ENCODE results near the gene RBMS3.
"Not testable (repeated sequence)": the region's sequence is repeated elsewhere in the genome, so short reads cannot be mapped to it uniquely, and the experiment has no call there.

RBMS3 gene

GRCh38 chr3:29639578-29640290 is 358.9 kb downstream of the RBMS3 start:
- DNase-seq, result no peak

DNA sequence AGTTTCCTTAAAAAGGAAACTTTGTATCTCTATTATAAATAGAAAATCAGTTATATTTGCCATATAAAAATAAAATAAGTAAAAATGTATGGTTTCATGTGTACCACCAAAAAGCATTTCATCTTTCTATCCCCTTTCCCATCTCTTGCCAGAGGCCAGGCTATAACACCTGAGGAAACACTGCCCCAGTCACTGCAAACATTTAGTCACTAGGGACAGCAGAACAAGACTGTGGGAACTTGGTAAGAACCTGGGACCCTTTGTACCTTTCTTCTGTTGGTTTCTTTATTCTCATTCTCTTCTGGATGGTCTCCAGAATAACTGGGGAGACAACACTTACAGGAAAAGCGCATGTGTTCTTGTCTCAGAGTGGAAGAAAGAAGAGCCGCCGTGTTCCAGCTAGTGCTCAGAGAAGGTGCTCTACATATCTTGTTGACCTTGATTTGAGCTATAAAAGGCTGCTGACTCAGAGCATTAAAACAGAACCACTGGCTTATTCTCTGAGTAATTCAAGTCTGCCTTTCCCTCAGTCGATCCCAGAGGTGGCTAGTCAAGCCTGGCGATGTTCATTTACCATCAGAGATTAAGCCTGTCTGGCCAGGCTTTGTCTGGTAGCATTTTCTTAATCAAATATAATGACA is 361.6 kb downstream of the RBMS3 start:
- no peak for DNase-seq

GRCh38 chr3:29643034-29643425 is 362.2 kb downstream of the RBMS3 start:
- DNase-seq, result no peak

- DNase-seq, result no peak
These were observed 363.4 kb downstream of the RBMS3 start for GRCh38 chr3:29644261-29644660.

DNA sequence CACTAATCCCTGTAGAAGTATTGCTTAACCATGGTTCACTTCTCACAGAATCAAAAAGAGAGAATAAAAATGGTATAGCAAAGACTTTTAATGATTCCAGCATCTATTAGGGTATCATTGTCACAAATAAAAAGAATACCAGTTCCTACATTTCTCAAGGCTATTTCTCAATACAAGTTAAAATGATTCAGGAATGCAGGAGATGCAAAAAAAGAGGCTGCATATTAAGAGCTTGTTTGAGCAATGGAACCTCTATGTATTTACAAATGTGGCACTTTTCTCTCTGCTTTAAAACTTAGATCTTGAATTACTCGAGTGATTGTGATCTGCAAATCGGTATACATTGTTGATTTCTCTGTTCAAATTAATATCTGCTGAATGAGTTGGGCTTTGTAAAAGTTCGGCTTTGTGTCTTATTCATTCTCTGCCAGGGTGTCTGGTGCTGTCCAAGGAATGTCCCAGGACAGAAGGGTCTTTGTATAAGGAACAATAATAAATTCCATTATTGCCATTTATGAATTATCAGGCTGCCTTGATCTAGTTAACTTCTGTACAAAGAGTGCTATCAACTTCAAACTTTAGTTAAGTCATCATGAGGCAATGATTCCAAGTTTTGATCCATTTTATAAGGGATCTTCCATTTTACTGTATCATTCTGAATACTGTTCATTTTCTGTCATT is 364.2 kb downstream of the RBMS3 start:
- no peak for DNase-seq

GRCh38 chr3:29646043-29646442 is 365.2 kb downstream of the RBMS3 start:
- DNase-seq, result no peak

DNA sequence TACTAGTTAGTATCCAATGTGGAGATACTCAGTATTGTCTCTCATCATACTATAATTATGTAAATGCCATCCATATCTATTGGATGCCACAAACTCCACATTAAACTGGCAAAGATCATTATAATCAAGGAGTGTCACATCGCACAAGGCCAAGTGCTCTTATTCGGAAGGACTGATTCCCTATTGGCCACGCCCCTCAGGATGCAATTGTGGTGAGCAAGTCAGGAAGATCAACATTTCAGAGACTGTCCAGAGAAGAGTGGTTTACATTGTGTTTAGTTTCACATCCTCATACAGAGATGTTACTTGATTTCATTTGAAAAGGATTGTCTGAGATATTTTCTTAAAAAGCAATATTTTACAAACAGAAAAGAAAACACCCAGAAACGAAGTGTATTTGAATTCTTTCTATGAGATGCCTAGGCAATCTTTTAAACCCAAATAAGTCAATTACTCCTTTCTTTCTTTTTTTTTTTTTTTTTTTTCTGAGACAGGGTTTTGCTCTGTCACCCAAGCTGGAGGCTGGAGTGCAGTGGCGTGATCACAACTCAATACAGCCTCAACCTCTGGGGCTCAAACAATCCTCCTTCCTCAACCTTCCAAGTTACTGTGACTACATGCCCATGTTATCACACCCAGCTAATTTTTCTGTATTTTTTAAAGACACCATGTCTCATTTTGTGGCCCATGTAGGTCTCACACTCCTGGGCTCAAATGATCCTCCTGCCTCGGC is 369.1 kb downstream of the RBMS3 start:
- DNase-seq, result no peak

DNA sequence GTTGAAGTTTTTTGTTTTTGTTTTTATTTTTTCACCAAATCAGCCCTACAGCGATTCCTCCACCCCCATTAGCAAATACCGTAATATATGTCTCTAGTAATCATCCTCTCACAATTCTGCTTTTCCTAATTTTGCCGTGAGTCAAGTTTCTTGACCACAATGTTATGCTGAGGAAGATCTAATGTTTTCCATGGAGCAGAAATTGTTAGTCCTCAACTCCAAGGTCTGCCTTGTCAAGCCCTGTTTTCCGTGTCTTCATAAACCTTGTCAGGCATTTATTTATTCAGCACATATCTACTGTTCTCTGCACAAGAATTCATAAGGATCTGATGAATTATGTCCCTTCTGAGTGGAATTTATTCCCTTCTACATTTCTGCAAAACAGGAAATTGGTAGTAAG is 372.8 kb downstream of the RBMS3 start:
- no peak for DNase-seq

DNA sequence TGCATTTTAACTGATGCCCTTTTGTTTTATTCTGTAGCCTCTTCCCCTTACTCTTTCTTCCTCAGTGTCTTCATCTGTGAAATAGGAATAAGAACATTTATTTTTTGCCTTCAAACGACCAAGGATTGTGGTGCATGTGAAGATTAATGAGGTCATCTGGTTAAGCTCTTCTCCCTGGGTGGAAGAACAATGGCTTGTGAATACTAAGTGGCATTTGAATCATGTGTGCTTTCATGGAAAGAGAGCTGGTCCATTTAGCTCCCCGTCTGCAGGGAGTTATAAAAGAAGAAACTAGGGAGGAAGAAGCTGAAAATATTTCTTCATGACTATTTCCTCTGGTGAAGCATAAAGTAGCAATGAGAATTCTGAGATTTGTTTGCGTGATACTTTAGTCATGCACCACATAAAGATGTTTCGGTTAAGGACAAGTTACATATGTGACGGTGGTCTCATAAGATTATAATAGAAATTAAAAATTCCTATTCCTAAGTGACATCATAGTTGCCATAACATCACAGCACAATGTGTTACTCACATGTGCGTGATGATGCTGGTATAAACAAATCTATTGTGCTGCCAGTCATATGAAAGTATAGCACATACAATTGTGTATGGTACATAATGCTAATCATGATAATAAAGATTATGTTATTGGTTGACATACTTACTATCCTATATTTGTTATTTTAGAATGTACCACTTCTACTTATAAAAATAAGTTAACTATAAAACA is 374.3 kb downstream of the RBMS3 start:
- no peak for DNase-seq

DNA sequence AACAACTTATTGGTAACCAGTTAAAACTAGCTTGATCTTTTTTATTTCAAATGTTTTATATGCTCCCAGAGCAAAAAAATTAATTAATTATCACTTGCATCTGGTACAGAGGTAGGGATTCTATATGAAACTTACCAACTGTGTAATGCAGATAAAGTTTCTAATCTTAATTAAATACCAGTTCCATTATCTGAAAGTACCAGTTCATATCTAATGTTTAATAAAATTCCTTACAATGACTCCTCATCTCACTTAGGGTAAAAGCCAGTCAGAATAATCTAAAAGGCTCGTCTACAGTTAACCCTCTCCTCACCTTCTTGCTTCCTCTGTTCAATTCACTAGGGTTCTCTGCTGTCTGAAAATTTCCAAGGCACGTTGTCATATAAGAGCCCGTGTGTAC is 384.8 kb downstream of the RBMS3 start:
- DNase-seq, result no peak

DNA sequence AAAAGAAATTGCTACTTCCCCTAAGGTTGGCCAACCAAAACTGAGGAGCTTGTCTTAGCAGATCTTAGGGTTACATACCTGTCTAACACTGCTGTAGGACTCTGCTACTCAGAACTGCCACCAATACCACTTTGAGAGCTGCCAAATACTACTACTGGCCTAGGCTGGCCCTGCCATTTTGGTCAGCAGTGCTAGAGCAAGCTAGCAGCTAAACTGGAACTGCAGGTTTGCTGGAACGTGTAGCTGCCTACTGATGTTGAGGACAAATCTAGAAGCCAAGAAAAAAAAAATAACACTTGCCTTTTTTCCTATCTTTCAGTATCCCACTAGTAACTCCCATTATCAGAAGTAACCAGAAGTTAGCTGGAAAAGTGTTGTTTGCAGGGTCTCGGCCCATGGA is 387.4 kb downstream of the RBMS3 start:
- DNase-seq, result no peak

DNA sequence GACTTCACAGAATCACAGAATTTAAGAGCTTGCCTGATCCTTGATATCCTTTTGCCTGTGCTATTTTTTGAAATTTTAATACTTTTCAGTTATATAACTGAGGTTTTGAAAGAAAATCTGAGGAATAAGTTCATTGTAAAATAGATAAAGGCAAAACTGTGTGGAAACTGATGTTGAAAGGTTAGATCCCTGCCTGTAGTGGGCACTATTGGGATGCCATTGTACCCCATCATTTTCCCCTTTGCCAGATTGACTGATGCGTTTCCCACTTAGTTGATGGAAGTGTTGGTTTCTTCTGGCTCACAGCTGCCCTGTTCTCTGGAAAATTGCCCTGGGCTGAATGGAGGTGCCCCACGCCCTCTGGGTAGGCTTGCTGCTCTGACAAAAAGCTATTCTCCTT is 387.9 kb downstream of the RBMS3 start:
- DNase-seq, result no peak

GRCh38 chr3:29670476-29670875 is 389.6 kb downstream of the RBMS3 start:
- DNase-seq, result not testable (repeated sequence)

DNA sequence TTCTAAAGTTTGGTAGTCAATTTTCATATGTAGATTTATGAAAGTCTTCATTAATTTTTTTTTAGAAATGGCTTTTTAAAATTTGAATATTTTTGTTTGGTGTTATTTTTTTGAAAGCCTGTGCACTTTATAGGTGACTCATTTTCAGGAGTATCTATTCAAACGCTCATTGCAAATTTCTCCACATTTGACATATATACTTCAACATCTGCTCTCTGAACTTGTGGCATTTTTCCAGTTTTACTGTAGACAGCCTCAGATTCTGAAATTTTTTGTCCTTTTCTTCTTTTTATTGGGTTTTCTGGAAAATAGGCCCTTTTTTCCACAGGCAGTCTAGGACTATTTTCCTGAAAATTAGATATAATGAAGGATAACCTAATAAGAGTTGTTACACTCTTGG is 396.6 kb downstream of the RBMS3 start:
- DNase-seq, result no peak

GRCh38 chr3:29679944-29680343 is 399.1 kb downstream of the RBMS3 start:
- no peak for DNase-seq

GRCh38 chr3:29683018-29683993 is 402.4 kb downstream of the RBMS3 start:
- DNase-seq, result no peak

DNA sequence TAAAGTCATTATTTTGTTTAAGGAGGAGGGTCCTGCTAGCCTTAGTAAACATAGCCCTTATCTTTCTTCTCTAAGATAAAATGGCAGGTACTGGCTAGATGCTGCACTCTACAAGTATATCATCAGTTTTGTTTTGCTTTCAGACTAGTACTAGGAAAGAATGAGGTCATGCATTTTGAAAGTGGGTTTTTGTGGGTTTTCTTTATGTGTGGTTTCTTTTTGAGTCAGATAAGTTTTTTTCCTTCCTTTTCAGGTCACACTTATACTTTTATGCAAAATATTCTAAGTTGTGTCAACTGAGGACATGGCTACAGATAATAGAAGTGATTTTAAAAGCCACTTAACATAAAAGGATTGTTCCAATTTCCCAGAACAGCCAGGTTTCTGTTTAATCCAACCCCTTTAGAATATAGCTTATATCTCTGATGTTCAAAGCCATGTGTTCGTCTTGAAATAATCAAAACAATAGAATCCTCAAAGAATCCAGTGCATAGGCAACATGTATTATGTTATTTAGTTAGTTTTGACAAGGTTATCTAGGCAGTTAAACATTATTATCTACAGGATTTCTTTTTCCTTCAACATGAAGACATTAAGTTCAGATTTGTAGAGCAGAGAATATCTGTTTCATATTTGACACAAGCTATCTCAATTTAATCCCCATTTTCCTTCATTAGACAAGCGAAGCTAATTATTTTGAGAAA is 406.2 kb downstream of the RBMS3 start:
- DNase-seq, result no peak

DNA sequence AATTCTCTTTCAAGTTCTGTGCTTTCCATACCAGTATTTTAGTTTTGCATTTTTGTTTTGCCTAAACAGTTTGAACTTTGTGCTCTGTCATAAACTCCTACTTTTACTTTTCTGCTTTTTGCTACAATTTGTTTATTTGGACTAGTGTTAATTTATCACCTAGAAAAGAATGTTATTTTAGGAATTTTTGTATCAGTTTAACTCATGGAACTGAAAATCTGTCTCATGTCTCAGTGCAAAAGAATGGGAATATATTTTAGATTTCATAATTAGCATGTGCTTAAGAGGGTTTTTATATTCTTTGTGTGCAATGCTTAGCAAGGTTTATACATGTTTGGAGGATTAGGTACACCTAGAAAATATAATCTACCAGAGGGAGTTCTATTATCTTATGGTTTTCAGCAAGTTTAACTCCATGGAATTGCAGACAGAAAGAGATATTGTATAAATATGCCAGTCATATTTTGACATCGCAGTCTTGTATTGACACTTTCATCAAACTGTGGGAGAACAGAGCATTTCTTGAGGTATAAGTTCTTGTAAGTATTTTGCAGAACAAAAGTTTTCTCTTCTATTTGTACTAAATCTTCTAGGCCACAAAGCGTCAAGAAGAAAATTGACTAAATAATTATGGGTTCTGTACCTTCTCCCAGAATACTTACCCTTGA is 409.9 kb downstream of the RBMS3 start:
- DNase-seq, result no peak

GRCh38 chr3:29693863-29694262 is 413.0 kb downstream of the RBMS3 start:
- no peak for DNase-seq

- DNase-seq, result no peak
These were observed 413.5 kb downstream of the RBMS3 start for GRCh38 chr3:29694331-29694730.

Data from stimulated activated naive CD4-positive, alpha-beta T cell (primary cell).